ENCODE data around the gene HNF4A. TPM values are rescaled to one million over a fixed set of nuclear protein-coding genes. Genes with fewer than 3 reads are reported as not detected.
A peak's percentile ranks its signal among the peaks of the same experiment; 100 is the strongest.

HNF4A gene
- total and polyA plus RNA-seq, 2 of the 13 experiments (the other 11 are each of a cell fraction or from before 2014, with no cell fraction given), result 80.9 to 169 TPM

GRCh38 chr20:44419131-44419844 is 63.8 kb downstream of the HNF4A start (continued):
- TF ChIP-seq ZNF609 (CRISPR knock-in tag; IDR thresholded peaks at IDR 0.05; ENCODE audit: borderline replicate concordance) (peak; percentile 86), DPF2 (CRISPR knock-in tag; IDR thresholded peaks at IDR 0.05; ENCODE audit: borderline replicate concordance, low read depth) (peak; percentile 99), PCBP1 (IDR thresholded peaks at IDR 0.05; ENCODE audit: borderline replicate concordance, low read depth, low read length) (no peak), ZNF569 (CRISPR knock-in tag; IDR thresholded peaks at IDR 0.05; ENCODE audit: borderline replicate concordance) (no peak), ELF1 (CRISPR knock-in tag; IDR thresholded peaks at IDR 0.05) (peak; percentile 56; the same call in 1 of the 2 replicates), SCMH1 (CRISPR knock-in tag; IDR thresholded peaks at IDR 0.05; ENCODE audit: borderline replicate concordance) (no peak), RCOR2 (CRISPR knock-in tag; IDR thresholded peaks at IDR 0.05) (peak; percentile 100), HINFP (CRISPR knock-in tag; IDR thresholded peaks at IDR 0.05; ENCODE audit: low read depth) (no peak), CREBL2 (CRISPR knock-in tag; IDR thresholded peaks at IDR 0.05; ENCODE audit: borderline replicate concordance) (no peak), NFE2L2 (IDR thresholded peaks at IDR 0.05; ENCODE audit: low read length) (peak; percentile 28; the same call in 1 of the 2 replicates), MAFK (conservative IDR thresholded peaks at IDR 0.05 in 1 of 2, IDR thresholded peaks at IDR 0.05 in 1 of 2; ENCODE audit: low read length in 2 of 2) (no peak), YY1 (IDR thresholded peaks at IDR 0.05; ENCODE audit: insufficient read depth, insufficient replicate concordance, low read depth, low read length) (no peak), AGO1 (IDR thresholded peaks at IDR 0.05; ENCODE audit: low read depth, low read length, poor library complexity, severe bottlenecking) (no peak), PATZ1 (CRISPR knock-in tag; IDR thresholded peaks at IDR 0.05) (peak; percentile 49), NFYC (CRISPR knock-in tag; IDR thresholded peaks at IDR 0.05) (no peak), KDM5B (CRISPR knock-in tag; IDR thresholded peaks at IDR 0.05; ENCODE audit: borderline replicate concordance) (peak; percentile 84; the same call in 1 of the 2 replicates), TBX2 (CRISPR knock-in tag; IDR thresholded peaks at IDR 0.05; ENCODE audit: borderline replicate concordance) (peak; percentile 91), TBL1XR1 (IDR thresholded peaks at IDR 0.05; ENCODE audit: borderline replicate concordance, low read length, partially characterized antibody) (peak; percentile 96), ZNF570 (CRISPR knock-in tag; IDR thresholded peaks at IDR 0.05; ENCODE audit: borderline replicate concordance) (peak; percentile 72; the same call in 1 of the 2 replicates), KLF6 (CRISPR knock-in tag; IDR thresholded peaks at IDR 0.05) (peak; percentile 62), MIER2 (CRISPR knock-in tag; IDR thresholded peaks at IDR 0.05) (peak; percentile 81; the same call in 1 of the 2 replicates)
